ENCODE measurements around the gene HAGHL.
"Not testable (repeated sequence)": the region's sequence is repeated elsewhere in the genome, so short reads cannot be mapped to it uniquely, and the experiment has no call there.

Gene HAGHL

GRCh38 chr16:775236-775796 lies 48.4 kb downstream of the HAGHL start:
- H3K36me3 Mint-ChIP-seq (ENCODE audit: low read depth) = no peaks in the 10 kb centered on the region
- intact Hi-C loops (cut with micrococcal nuclease) = no loop called here
- H3K4me1 Mint-ChIP-seq (ENCODE audit: low read depth) = no peaks in the 10 kb centered on the region
- H3K27ac Mint-ChIP-seq = no peak overlapping the region
- peaks cover 18% of the 10 kb centered on the region for H3K27me3 Mint-ChIP-seq
- H3K4me3 Mint-ChIP-seq = no peak overlapping the region
- H3K9me3 Mint-ChIP-seq = no peaks in the 10 kb centered on the region

DNA sequence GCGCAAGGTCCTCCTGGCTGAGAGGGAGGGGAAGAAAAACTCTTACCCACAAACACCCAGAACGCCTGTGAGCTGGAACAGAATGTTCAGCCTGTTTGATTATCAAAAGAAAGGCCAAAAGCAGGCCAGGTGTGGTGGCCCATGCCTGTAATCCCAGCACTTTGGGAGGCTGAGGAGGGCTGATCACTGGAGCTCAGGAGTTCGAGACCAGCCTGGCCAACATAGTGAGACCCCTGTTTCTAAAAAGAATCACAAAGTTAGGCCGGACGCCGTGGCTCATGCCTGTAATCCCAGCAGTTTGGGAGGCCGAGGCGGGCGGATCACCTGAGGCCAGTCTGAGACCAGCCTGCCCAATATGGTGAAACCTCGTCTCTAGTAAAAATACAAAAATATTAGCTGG lies 49.4 kb downstream of the HAGHL start:
- H3K27me3 Mint-ChIP-seq = peaks cover 18% of the 10 kb centered on the region
- H3K4me1 Mint-ChIP-seq (ENCODE audit: low read depth); H3K9me3 Mint-ChIP-seq; H3K36me3 Mint-ChIP-seq (ENCODE audit: low read depth); H3K27ac Mint-ChIP-seq; intact Hi-C loops (cut with micrococcal nuclease); H3K4me3 Mint-ChIP-seq: not testable (repeated sequence)

GRCh38 chr16:776824-777223 lies 49.9 kb downstream of the HAGHL start:
- H3K36me3 Mint-ChIP-seq (ENCODE audit: low read depth) = no peaks in the 10 kb centered on the region
- intact Hi-C loops (cut with micrococcal nuclease) = no loop called here

DNA sequence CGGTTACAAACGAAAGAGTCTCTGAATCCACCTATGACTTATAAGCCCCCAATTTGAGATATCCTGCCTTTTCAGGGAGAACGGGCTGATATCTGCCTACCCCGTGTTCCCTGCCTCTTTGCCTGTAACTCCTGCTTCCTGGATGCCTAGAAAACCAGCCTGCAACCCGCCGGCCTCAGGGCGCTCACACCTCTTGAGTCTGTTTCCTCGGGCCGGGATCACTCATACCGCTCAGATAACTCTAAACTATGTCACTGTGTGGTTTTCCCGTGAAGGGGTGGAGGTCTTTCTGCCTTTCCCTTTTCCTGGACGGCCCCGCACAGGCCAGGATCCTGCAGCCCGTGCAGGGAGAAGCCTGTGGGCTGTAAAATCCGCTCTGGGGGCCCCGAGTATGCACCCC lies 50.9 kb downstream of the HAGHL start:
- H3K4me1 Mint-ChIP-seq (ENCODE audit: low read depth) = no peaks in the 10 kb centered on the region
- H3K36me3 Mint-ChIP-seq (ENCODE audit: low read depth) = no peaks in the 10 kb centered on the region
- no peaks in the 10 kb centered on the region for H3K9me3 Mint-ChIP-seq
- peaks cover 19% of the 10 kb centered on the region for H3K27me3 Mint-ChIP-seq
- no peak overlapping the region for H3K4me3 Mint-ChIP-seq
- intact Hi-C loops (cut with micrococcal nuclease) = no loop called here
- no peak overlapping the region for H3K27ac Mint-ChIP-seq

More at GRCh38 chr16:776824-777223, 49.9 kb downstream of the HAGHL start:
- H3K9me3 Mint-ChIP-seq = no peaks in the 10 kb centered on the region
- no peaks in the 10 kb centered on the region for H3K4me1 Mint-ChIP-seq (ENCODE audit: low read depth)
- H3K27ac Mint-ChIP-seq = no peak overlapping the region
- H3K27me3 Mint-ChIP-seq = peaks cover 19% of the 10 kb centered on the region
- H3K4me3 Mint-ChIP-seq = no peak overlapping the region

- Mint-ChIP-seq H3K4me3 (no peak overlapping the region), H3K27ac (no peak overlapping the region), H3K36me3 (ENCODE audit: low read depth) (no peaks in the 10 kb centered on the region), H3K27me3 (peaks cover 24% of the 10 kb centered on the region), H3K9me3 (no peaks in the 10 kb centered on the region), H3K4me1 (ENCODE audit: low read depth) (no peaks in the 10 kb centered on the region)
- intact Hi-C loops (cut with micrococcal nuclease) = no loop called here
Measured at GRCh38 chr16:778447-778846, 51.5 kb downstream of the HAGHL start.

GRCh38 chr16:778909-779527 lies 52.1 kb downstream of the HAGHL start:
- Mint-ChIP-seq H3K4me1 (ENCODE audit: low read depth) (no peaks in the 10 kb centered on the region), H3K4me3 (no peak overlapping the region), H3K27me3 (peaks cover 26% of the 10 kb centered on the region), H3K9me3 (no peaks in the 10 kb centered on the region), H3K27ac (no peak overlapping the region), H3K36me3 (ENCODE audit: low read depth) (no peaks in the 10 kb centered on the region)
- intact Hi-C loops (cut with micrococcal nuclease) = no loop called here
